H9 (cell line): ENCODE measurements around the gene GGT7. TPM values are rescaled to one million over a fixed set of nuclear protein-coding genes. Genes with fewer than 3 reads are reported as not detected.

ENCODE experiments used
- DNase-seq: peaks from one replicate; pipeline ENCODE4 v3.0.0-alpha.2; 2017
- H2AFZ ChIP-seq: one replicate; pipeline ENCODE4 v1.6.1; 2013; ENCODE audit warnings: mild to moderate bottlenecking, low read length, control low read depth, moderate library complexity
- H2AK5ac ChIP-seq: 2 replicates; pipeline ENCODE4 v1.6.1; 2013; ENCODE audit warnings: low read length, control low read depth, mixed read lengths; ENCODE audit not compliant: insufficient read length
- H2BK120ac ChIP-seq: one replicate; pipeline ENCODE4 v1.6.1; 2013; ENCODE audit warnings: low read depth, mild to moderate bottlenecking, low read length, control low read depth, inconsistent platforms; ENCODE audit not compliant: poor library complexity, severe bottlenecking
- H2BK12ac ChIP-seq: 2 replicates; pipeline ENCODE4 v1.6.1; 2013; ENCODE audit warnings: low read length, control low read depth, mixed read lengths, low read depth; ENCODE audit not compliant: insufficient read length
- H2BK15ac ChIP-seq: 2 replicates; pipeline ENCODE4 v1.6.1; 2013; ENCODE audit warnings: low read depth, low read length, control low read depth
- H2BK20ac ChIP-seq: one replicate; pipeline ENCODE4 v1.6.1; 2013; ENCODE audit warnings: low read depth, mild to moderate bottlenecking, low read length, control low read depth, inconsistent platforms; ENCODE audit not compliant: poor library complexity, severe bottlenecking
- H2BK5ac ChIP-seq: 2 replicates; pipeline ENCODE4 v1.6.1; 2013; ENCODE audit warnings: low read length, control low read depth, mixed read lengths; ENCODE audit not compliant: insufficient read length
- H3K14ac ChIP-seq: 2 replicates; pipeline ENCODE4 v1.6.1; 2013; ENCODE audit warnings: low read length, control low read depth; ENCODE audit not compliant: insufficient read depth
- H3K18ac ChIP-seq: 2 replicates; pipeline ENCODE4 v1.6.1; 2013; ENCODE audit warnings: low read depth, mild to moderate bottlenecking, mixed read lengths, low read length, control low read depth; ENCODE audit not compliant: insufficient read length
- H3K23ac ChIP-seq: 2 replicates; pipeline ENCODE4 v1.6.1; 2013; ENCODE audit warnings: low read length, control low read depth, mixed read lengths, low read depth; ENCODE audit not compliant: insufficient read length
- H3K23me2 ChIP-seq: 2 replicates; pipeline ENCODE4 v1.6.1; 2013; ENCODE audit warnings: low read depth, mild to moderate bottlenecking, mixed read lengths, low read length, control low read depth; ENCODE audit not compliant: insufficient read length, poor library complexity, severe bottlenecking
- H3K27ac ChIP-seq: 2 replicates; pipeline ENCODE4 v1.5.1; 2013; ENCODE audit warnings: low read length, control low read depth, mixed read lengths, low read depth; ENCODE audit not compliant: insufficient read length
- H3K27me3 ChIP-seq: 2 replicates; pipeline ENCODE4 v1.6.1; 2013; ENCODE audit warnings: low read length, control low read depth, inconsistent platforms; ENCODE audit not compliant: insufficient read depth
- H3K4ac ChIP-seq: 2 replicates; pipeline ENCODE4 v1.6.1; 2013; ENCODE audit warnings: low read depth, mild to moderate bottlenecking, control low read depth, inconsistent platforms, low read length, moderate library complexity
- H3K4me1 ChIP-seq: 2 replicates; pipeline ENCODE4 v1.6.1; 2013; ENCODE audit warnings: low read length, control low read depth, inconsistent platforms; ENCODE audit not compliant: insufficient read depth
- H3K4me2 ChIP-seq: 2 replicates; pipeline ENCODE4 v1.6.1; 2013; ENCODE audit warnings: low read length, control low read depth, mixed read lengths; ENCODE audit not compliant: insufficient read length, insufficient read depth
- H3K56ac ChIP-seq: 2 replicates; pipeline ENCODE4 v1.6.1; 2013; ENCODE audit warnings: low read depth, mild to moderate bottlenecking, mixed read lengths, low read length, control low read depth; ENCODE audit not compliant: insufficient read length
- H3K79me1 ChIP-seq: 2 replicates; pipeline ENCODE4 v1.6.1; 2013; ENCODE audit warnings: low read depth, mild to moderate bottlenecking, moderate library complexity, low read length, control low read depth, inconsistent platforms; ENCODE audit not compliant: insufficient read depth, poor library complexity, severe bottlenecking
- H3K79me2 ChIP-seq: 2 replicates; pipeline ENCODE4 v1.6.1; 2013; ENCODE audit warnings: low read length, control low read depth, inconsistent platforms; ENCODE audit not compliant: insufficient read depth
- H3K9ac ChIP-seq: 2 replicates; pipeline ENCODE4 v1.6.1; 2013; ENCODE audit warnings: low read length, control low read depth, mixed read lengths; ENCODE audit not compliant: insufficient read length; ENCODE audit errors: extremely low read depth
- H3K9me3 ChIP-seq: one replicate; pipeline ENCODE4 v1.6.1; 2013; ENCODE audit warnings: low read depth, low read length, inconsistent platforms; ENCODE audit not compliant: control insufficient read depth
- H3T11ph ChIP-seq: one replicate; pipeline ENCODE4 v1.6.1; 2013; ENCODE audit warnings: mild to moderate bottlenecking, low read length, control low read depth, inconsistent platforms
- H4K20me1 ChIP-seq: one replicate; pipeline ENCODE4 v1.6.1; 2013; ENCODE audit not compliant: control insufficient read depth, insufficient read length, insufficient read depth
- H4K5ac ChIP-seq: 2 replicates; pipeline ENCODE4 v1.6.1; 2013; ENCODE audit warnings: low read depth, mild to moderate bottlenecking, mixed read lengths, low read length, control low read depth; ENCODE audit not compliant: insufficient read length
- H4K8ac ChIP-seq: replicated peaks from 2 replicates; pipeline ENCODE4 v1.6.1; 2013; ENCODE audit warnings: low read length, control low read depth, mixed read lengths, low read depth; ENCODE audit not compliant: insufficient read length
- H4K91ac ChIP-seq: 2 replicates; pipeline ENCODE4 v1.6.1; 2013; ENCODE audit warnings: low read depth, mild to moderate bottlenecking, moderate library complexity, mixed read lengths, low read length, control low read depth; ENCODE audit not compliant: insufficient read length
- H3K27ac Mint-ChIP-seq, 3 experiments: 2 replicates in 2 of 3; 3 replicates in 1 of 3; pipeline ENCODE4 v1.8.0; 2020 to 2021; ENCODE audit warnings: mixed read lengths in 3 of 3, mild to moderate bottlenecking in 1 of 3, moderate library complexity in 1 of 3
- H3K27me3 Mint-ChIP-seq: 2 replicates; pipeline ENCODE4 v1.8.0; 2021; ENCODE audit warnings: low read depth, mild to moderate bottlenecking, moderate library complexity, mixed read lengths
- H3K36me3 Mint-ChIP-seq, 3 experiments: 2 replicates in 2 of 3; 3 replicates in 1 of 3; pipeline ENCODE4 v1.8.0; 2020 to 2021; ENCODE audit warnings: low read depth in 3 of 3, mixed read lengths in 3 of 3; ENCODE audit not compliant: insufficient read depth in 1 of 3
- H3K4me1 Mint-ChIP-seq, 2 experiments: 2 replicates each; pipeline ENCODE4 v1.8.0; 2020; ENCODE audit warnings: mixed read lengths in 2 of 2
- H3K4me3 Mint-ChIP-seq, 2 experiments: 2 replicates in 1 of 2; 3 replicates in 1 of 2; pipeline ENCODE4 v1.8.0; 2020 to 2021; ENCODE audit warnings: mild to moderate bottlenecking in 2 of 2, mixed read lengths in 2 of 2, moderate library complexity in 1 of 2
- H3K9me3 Mint-ChIP-seq, 2 experiments: 2 replicates in 1 of 2; 3 replicates in 1 of 2; pipeline ENCODE4 v1.8.0; 2020; ENCODE audit warnings: mild to moderate bottlenecking in 2 of 2, mixed read lengths in 2 of 2, moderate library complexity in 1 of 2
- WGBS: extraction: QIAGEN DNeasy Blood & Tissue Kit; methylation state at CpG from one replicate; pipeline ENCODE4 v1.1.7; 2013; ENCODE audit warnings: missing lambda C conversion rate, low lambda C conversion rate, mixed read lengths; ENCODE audit not compliant: insufficient read length; ENCODE audit errors: extremely low coverage; 5-methylcytosine and 5-hydroxymethylcytosine counted together
- total RNA-seq: library from RNA; stranded (reverse); gene quantifications from 2 replicates; pipeline ENCODE4 v1.2.1, GENCODE V29; 2021
- TF ChIP-seq, protein P1 (sequence below): fragments of 200-600 bp; sonication (generic); conservative IDR thresholded peaks from 3 replicates; pipeline ENCODE4 v1.8.0; 2021; ENCODE audit warnings: antibody characterized with exemption, mild to moderate bottlenecking

GGT7 gene
- total RNA-seq, 1 experiment from 2014 or later: 38.6 TPM

DNA sequence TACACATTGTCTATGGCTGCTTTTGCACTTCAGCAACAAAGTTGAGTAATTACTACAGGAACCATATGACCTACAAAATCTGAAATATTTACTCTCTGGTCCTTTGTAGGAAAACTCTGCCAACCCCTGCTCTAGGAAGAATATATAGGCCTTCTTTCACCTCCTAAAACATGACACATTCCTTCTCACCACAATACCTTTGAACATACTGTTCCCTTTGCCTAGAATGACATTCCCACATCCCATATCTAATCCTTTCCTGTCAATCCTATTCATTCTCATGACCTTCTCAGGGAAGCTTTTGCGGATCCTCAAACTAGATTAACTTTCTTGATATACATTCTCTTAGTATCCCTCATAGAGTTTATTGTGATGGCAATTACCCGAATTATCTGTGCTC lies 29.2 kb downstream of the GGT7 start:
- no peak overlapping the region for H4K5ac ChIP-seq
- H2AK5ac ChIP-seq: no peak overlapping the region
- no peak overlapping the region for H2BK5ac ChIP-seq
- no peaks in the 10 kb centered on the region for H3K79me2 ChIP-seq
- WGBS: no CpG with 5 or more reads among the region's 2 CpGs
- no peaks in the 10 kb centered on the region for H3K9me3 ChIP-seq
- H4K20me1 ChIP-seq: no peaks in the 10 kb centered on the region
- H3K79me1 ChIP-seq: no peaks in the 10 kb centered on the region
- H3K4me2 ChIP-seq: no peak overlapping the region
- Mint-ChIP-seq H3K4me1 (no peaks in the 10 kb centered on the region), H3K4me3 (no peak overlapping the region), H3K27ac (no peak overlapping the region), H3K27me3 (peaks cover 6% of the 10 kb centered on the region), H3K36me3 (peaks cover 0 to 4% (median 3%) of the 10 kb centered on the region in 3 experiments; a peak in 4 of 7 replicates), H3K9me3 (no peaks in the 10 kb centered on the region)
- H3K27ac ChIP-seq: no peak overlapping the region
- no peak overlapping the region for H4K91ac ChIP-seq
- H4K8ac ChIP-seq: no peak overlapping the region
- H2BK15ac ChIP-seq: no peak overlapping the region
- no peak overlapping the region for H2BK120ac ChIP-seq
- no peaks in the 10 kb centered on the region for H3K23me2 ChIP-seq
- TF ChIP-seq, protein P1, sequence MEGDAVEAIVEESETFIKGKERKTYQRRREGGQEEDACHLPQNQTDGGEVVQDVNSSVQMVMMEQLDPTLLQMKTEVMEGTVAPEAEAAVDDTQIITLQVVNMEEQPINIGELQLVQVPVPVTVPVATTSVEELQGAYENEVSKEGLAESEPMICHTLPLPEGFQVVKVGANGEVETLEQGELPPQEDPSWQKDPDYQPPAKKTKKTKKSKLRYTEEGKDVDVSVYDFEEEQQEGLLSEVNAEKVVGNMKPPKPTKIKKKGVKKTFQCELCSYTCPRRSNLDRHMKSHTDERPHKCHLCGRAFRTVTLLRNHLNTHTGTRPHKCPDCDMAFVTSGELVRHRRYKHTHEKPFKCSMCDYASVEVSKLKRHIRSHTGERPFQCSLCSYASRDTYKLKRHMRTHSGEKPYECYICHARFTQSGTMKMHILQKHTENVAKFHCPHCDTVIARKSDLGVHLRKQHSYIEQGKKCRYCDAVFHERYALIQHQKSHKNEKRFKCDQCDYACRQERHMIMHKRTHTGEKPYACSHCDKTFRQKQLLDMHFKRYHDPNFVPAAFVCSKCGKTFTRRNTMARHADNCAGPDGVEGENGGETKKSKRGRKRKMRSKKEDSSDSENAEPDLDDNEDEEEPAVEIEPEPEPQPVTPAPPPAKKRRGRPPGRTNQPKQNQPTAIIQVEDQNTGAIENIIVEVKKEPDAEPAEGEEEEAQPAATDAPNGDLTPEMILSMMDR: no peak
- no peak overlapping the region for H3T11ph ChIP-seq
- H3K14ac ChIP-seq: no peak overlapping the region
- H2BK12ac ChIP-seq: no peak overlapping the region
- H3K4me1 ChIP-seq: no peaks in the 10 kb centered on the region
- H3K23ac ChIP-seq: no peak overlapping the region
- no peak overlapping the region for H2BK20ac ChIP-seq
- DNase-seq: no peak
- no peak overlapping the region for H3K56ac ChIP-seq
- H3K4ac ChIP-seq: no peak overlapping the region
- no peak overlapping the region for H2AFZ ChIP-seq
- H3K27me3 ChIP-seq: no peaks in the 10 kb centered on the region
- no peak overlapping the region for H3K18ac ChIP-seq
- H3K9ac ChIP-seq: no peak overlapping the region
